GM12878 (cell line): Measurements from ENCODE around the gene EVI2B. TPM values are rescaled to one million over a fixed set of nuclear protein-coding genes. Genes with fewer than 3 reads are reported as not detected.

Experiments
- ATAC-seq: fragments of 200-7000 bp; cut with Tn5 transposase; 3 replicates; pipeline ENCODE4 v1.9.1; 2020; ENCODE audit warnings: mild to moderate bottlenecking, moderate library complexity
- BruUV-seq: library from RNA; stranded (reverse); fragments of 400-500 nt; replicated peaks from 2 replicates; lab custom pipeline; 2021; lab: Mats Ljungman, UMichigan
- CTCF ChIA-PET: fragments of 300-600 bp; sonication (Branson Sonifier 250); formaldehyde crosslinking; extraction: SDS; loops from one replicate; lab custom pipeline; 2021; ENCODE audit warnings: inconsistent platforms; lab: Yijun Ruan, JAX
- POLR2A ChIA-PET: fragments of 350-600 bp; formaldehyde crosslinking; extraction: SDS; loops from one replicate; lab custom pipeline; 2021; ENCODE audit warnings: inconsistent platforms; lab: Charles Lee
- RAD21 ChIA-PET: fragments of 300-600 bp; sonication (Branson Sonifier 250); formaldehyde crosslinking; loops from one replicate; lab custom pipeline; 2023; ENCODE audit warnings: antibody characterized with exemption; ENCODE audit not compliant: unreplicated experiment; lab: Charles Lee
- SMC1A ChIA-PET: fragments of 300-600 bp; sonication (Branson Sonifier 250); formaldehyde crosslinking; loops from one replicate; lab custom pipeline; 2023; ENCODE audit not compliant: unreplicated experiment, uncharacterized antibody; lab: Charles Lee
- DNase-seq: peaks from one replicate; pipeline ENCODE4 v3.0.0-alpha.2; 2011; ENCODE audit warnings: low read depth, low spot score
- FAIRE-seq: peaks from 3 replicates; lab custom pipeline; 2011; peaks lifted over from hg19 to GRCh38; lab: Jason Lieb, UNC
- H2AFZ ChIP-seq: 2 replicates; pipeline ENCODE4 v1.6.0; 2011; ENCODE audit warnings: low read depth, low read length, control low read depth; ENCODE audit not compliant: control insufficient read depth
- H3K27ac ChIP-seq: 2 replicates; pipeline ENCODE4 v1.5.1; 2011; ENCODE audit warnings: control low read depth; ENCODE audit not compliant: control insufficient read depth, insufficient read depth
- H3K27me3 ChIP-seq, 2 experiments: replicated peaks in 1 of 2; 2 replicates each; pipeline versions ENCODE4 v1.6.0 to v1.6.1; 2011; ENCODE audit warnings: low read length in 1 of 2; ENCODE audit not compliant: control insufficient read depth in 2 of 2, insufficient read depth in 2 of 2
- H3K36me3 ChIP-seq, 2 experiments: 2 replicates each; pipeline ENCODE4 v1.5.1; 2011; ENCODE audit warnings: low read length in 1 of 2; ENCODE audit not compliant: control insufficient read depth in 2 of 2, insufficient read depth in 2 of 2
- H3K4me1 ChIP-seq: 2 replicates; pipeline ENCODE4 v1.6.1; 2011; ENCODE audit warnings: mild to moderate bottlenecking, low read length, moderate library complexity, mixed read lengths; ENCODE audit not compliant: control insufficient read depth, insufficient read depth
- H3K4me2 ChIP-seq: 2 replicates; pipeline ENCODE4 v1.6.0; 2011; ENCODE audit warnings: control low read depth; ENCODE audit not compliant: control insufficient read depth, insufficient read depth
- H3K4me3 ChIP-seq: fragments of 200-600 bp; sonication (generic); 2 replicates; pipeline ENCODE4 v1.5.1; 2016
- H3K79me2 ChIP-seq: 2 replicates; pipeline ENCODE4 v1.6.0; 2011; ENCODE audit warnings: low read length; ENCODE audit not compliant: control insufficient read depth, insufficient read depth
- H3K9ac ChIP-seq: 2 replicates; pipeline ENCODE4 v1.8.0; 2011; ENCODE audit warnings: low read length, control low read depth, mixed read lengths; ENCODE audit not compliant: control insufficient read depth, insufficient read depth
- H3K9me3 ChIP-seq: replicated peaks from 3 replicates; pipeline ENCODE4 v1.5.1; 2011; ENCODE audit warnings: mild to moderate bottlenecking, low read length; ENCODE audit not compliant: control insufficient read depth, insufficient read depth
- H4K20me1 ChIP-seq: 2 replicates; pipeline ENCODE4 v1.6.0; 2011; ENCODE audit not compliant: control insufficient read depth, insufficient read depth
- BHLHE40 ChIP-seq, 2 experiments: fragments of 450-650 bp in 1 of 2; IDR thresholded peaks; 2 replicates each; pipeline ENCODE4 v1.6.1; 2011 to 2017; ENCODE audit warnings: low read depth in 2 of 2, borderline replicate concordance in 1 of 2, improper control_type of control experiment in 1 of 2, low read length in 1 of 2, mild to moderate bottlenecking in 1 of 2
- CREB1 ChIP-seq: IDR thresholded peaks from 2 replicates; pipeline ENCODE4 v1.6.1; 2012; ENCODE audit warnings: low read depth, mild to moderate bottlenecking, inconsistent platforms
- EGR1 ChIP-seq, 2 experiments: IDR thresholded peaks; 1 replicate in 1 of 2; 2 replicates in 1 of 2; pipeline ENCODE4 v1.6.1; 2011 to 2012; ENCODE audit warnings: low read depth in 2 of 2, low read length in 2 of 2, borderline replicate concordance in 1 of 2, mild to moderate bottlenecking in 1 of 2, moderate library complexity in 1 of 2
- KDM1A ChIP-seq: fragments of 200-600 bp; sonication (generic); IDR thresholded peaks from 2 replicates; pipeline ENCODE4 v1.6.1; 2016; ENCODE audit warnings: borderline replicate concordance
- MEF2A ChIP-seq: IDR thresholded peaks from 2 replicates; pipeline ENCODE4 v1.6.1; 2011; ENCODE audit warnings: low read depth, mild to moderate bottlenecking, low read length, moderate library complexity; ENCODE audit not compliant: insufficient read depth
- NFYA ChIP-seq: IDR thresholded peaks from 2 replicates; pipeline ENCODE4 v1.6.1; 2011; ENCODE audit warnings: low read depth, mild to moderate bottlenecking, low read length, improper control_type of control experiment, borderline replicate concordance
- NR2C1 ChIP-seq: fragments of 450-650 bp; IDR thresholded peaks from 2 replicates; pipeline ENCODE4 v1.6.1; 2017; ENCODE audit warnings: antibody characterized with exemption, mild to moderate bottlenecking, moderate library complexity
- NR2F1 ChIP-seq: fragments of 450-650 bp; conservative IDR thresholded peaks from 2 replicates; pipeline ENCODE4 v1.6.1; 2017; ENCODE audit warnings: mild to moderate bottlenecking
- ZNF384 ChIP-seq: IDR thresholded peaks from 2 replicates; pipeline ENCODE4 v1.6.1; 2012; ENCODE audit warnings: low read depth, mild to moderate bottlenecking, low read length, improper control_type of control experiment, borderline replicate concordance
- ZSCAN29 ChIP-seq: fragments of 450-650 bp; IDR thresholded peaks from 2 replicates; pipeline ENCODE4 v1.6.1; 2017; ENCODE audit warnings: mild to moderate bottlenecking, moderate library complexity
- WGBS: methylation state at CpG from one replicate; pipeline ENCODE4 v1.1.6; 2016; ENCODE audit warnings: low lambda C conversion rate; ENCODE audit not compliant: insufficient replicate concordance, insufficient coverage; ENCODE audit errors: missing lambda C conversion rate; 5-methylcytosine and 5-hydroxymethylcytosine counted together
- in situ Hi-C: fragments of 300-500 bp; cut with MboI; formaldehyde crosslinking; loops from 9 replicates; pipeline ENCODE4 v1.14.3; 2018; ENCODE audit warnings: mixed read lengths
- intact Hi-C: fragments of 100-400 bp; cut with micrococcal nuclease; formaldehyde crosslinking; loops from one replicate; pipeline ENCODE4 v1.14.2; 2022; ENCODE audit not compliant: unreplicated experiment
- polyA plus RNA-seq, 11 experiments: library from polyadenylated mRNA; depleted of rRNA in 4 of 11; unstranded in 6 of 11; stranded (reverse) in 5 of 11; fragments of >200 nt; fragmentation: Nextera tagmentation in 4 of 11; fragmentation: Illumina TruSeq in 1 of 11; extraction: Ambion mirVana in 4 of 11; extraction: Trizol in 1 of 11; gene quantifications; 1 replicate in 1 of 11; 2 replicates in 10 of 11; pipeline versions ENCODE4 v1.2.1 to v1.2.3, GENCODE V29; 2011 to 2016; ENCODE audit warnings: inconsistent platforms in 2 of 11, missing spikeins in 2 of 11, low read depth in 1 of 11
- total RNA-seq, 4 experiments: library from RNA; depleted of rRNA in 3 of 4; stranded (reverse); fragments of >200 nt in 3 of 4; fragmentation: Illumina TruSeq in 1 of 4; extraction: Trizol in 1 of 4; gene quantifications; 2 replicates each; pipeline versions ENCODE4 v1.2.1 to v1.2.3, GENCODE V29; 2013 to 2021
- TF ChIP-seq, protein P1 (sequence below): fragments of 150-350 bp; IDR thresholded peaks from 2 replicates; pipeline ENCODE4 v1.6.1; 2016; ENCODE audit warnings: low read depth, low read length
- TF ChIP-seq, protein P2 (sequence below): IDR thresholded peaks from 2 replicates; pipeline ENCODE4 v1.6.1; 2011; ENCODE audit warnings: mild to moderate bottlenecking, low read depth, low read length, moderate library complexity; ENCODE audit not compliant: insufficient replicate concordance
- TF ChIP-seq, protein P3 (sequence below): fragments of 450-650 bp; IDR thresholded peaks from 2 replicates; pipeline ENCODE4 v1.6.1; 2017; ENCODE audit warnings: borderline replicate concordance
- TF ChIP-seq, protein P4 (sequence below): fragments of 450-650 bp; IDR thresholded peaks from 2 replicates; pipeline ENCODE4 v1.6.1; 2017; ENCODE audit warnings: antibody characterized with exemption, mild to moderate bottlenecking, moderate library complexity

Gene EVI2B
- total and polyA plus RNA-seq, 10 of the 15 experiments (the other 5 are each of a cell fraction or from before 2014, with no cell fraction given), result 26.2 to 195 (median 52.0) TPM

DNA sequence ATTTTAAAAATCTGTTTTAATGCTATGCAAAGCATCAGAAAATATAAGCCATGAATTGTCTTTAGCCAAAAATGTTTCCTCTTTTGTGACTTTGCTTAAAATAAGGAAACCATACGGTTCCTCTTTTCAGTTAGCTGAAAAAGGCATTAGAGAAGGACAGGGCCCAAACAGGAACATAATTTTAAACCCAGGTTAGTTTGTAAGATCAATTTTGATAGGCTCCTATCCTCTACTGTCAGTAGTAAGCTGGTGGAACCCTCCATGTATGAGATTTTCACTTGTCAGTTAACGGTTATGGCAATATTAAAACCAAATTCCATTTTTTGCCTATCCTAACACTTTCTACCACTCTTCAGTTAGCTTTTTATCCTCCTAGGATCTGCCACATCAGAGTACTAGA lies 4.3 kb downstream of the EVI2B start:
- H3K27ac ChIP-seq, result peak overlapping the region; percentile 95
- H2AFZ ChIP-seq, result no peak overlapping the region
- ChIA-PET RAD21 (interaction anchor here (1.0 to 3.9 kb wide), 4 partner anchors 10 to 178 kb away, joined by 3 to 39 read pairs (median 21); no protein-coding TSS in a partner anchor), SMC1A (interaction anchor here (0.8 to 8.0 kb wide), 4 partner anchors 11 to 61 kb away, joined by 4 to 101 read pairs (median 48); partner anchors contain the start of gene EVI2A), POLR2A (interaction anchor here (1.5 to 2.8 kb wide), 3 partner anchors 10 to 183 kb away, joined by 5 to 30 read pairs (median 6); no protein-coding TSS in a partner anchor), CTCF (interaction anchor here (1.0 to 2.7 kb wide), 3 partner anchors 11 to 45 kb away, joined by 4 to 21 read pairs (median 6); partner anchors contain the start of gene EVI2A)
- ATAC-seq, result peak; percentile 60
- H3K27me3 ChIP-seq, result no peaks in the 10 kb centered on the region
- intact Hi-C loops, result loop anchor here (1.0 to 2.0 kb wide), 2 partner anchors 59 to 63 kb away; no protein-coding TSS in a partner anchor
- in situ Hi-C loops, result no loop called here
- peaks cover 19% of the 10 kb centered on the region for H3K4me1 ChIP-seq
- H4K20me1 ChIP-seq, result no peaks in the 10 kb centered on the region
- peak overlapping the region; percentile 93 for H3K9ac ChIP-seq
- DNase-seq, result peak; percentile 65
- peaks cover 4 to 20% of the 10 kb centered on the region in 2 experiments; a peak in 3 of 4 replicates for H3K36me3 ChIP-seq
- H3K9me3 ChIP-seq, result peaks cover 3% of the 10 kb centered on the region
- 0% methylated on average over 2 of the region's 2 CpGs for WGBS
- FAIRE-seq, result peak; percentile 81
- no TSS peak for BruUV-seq
- H3K4me3 ChIP-seq, result peak overlapping the region; percentile 69
- H3K79me2 ChIP-seq, result peaks cover 90% of the 10 kb centered on the region
- peak overlapping the region; percentile 97 for H3K4me2 ChIP-seq
- TF ChIP-seq, protein P1, sequence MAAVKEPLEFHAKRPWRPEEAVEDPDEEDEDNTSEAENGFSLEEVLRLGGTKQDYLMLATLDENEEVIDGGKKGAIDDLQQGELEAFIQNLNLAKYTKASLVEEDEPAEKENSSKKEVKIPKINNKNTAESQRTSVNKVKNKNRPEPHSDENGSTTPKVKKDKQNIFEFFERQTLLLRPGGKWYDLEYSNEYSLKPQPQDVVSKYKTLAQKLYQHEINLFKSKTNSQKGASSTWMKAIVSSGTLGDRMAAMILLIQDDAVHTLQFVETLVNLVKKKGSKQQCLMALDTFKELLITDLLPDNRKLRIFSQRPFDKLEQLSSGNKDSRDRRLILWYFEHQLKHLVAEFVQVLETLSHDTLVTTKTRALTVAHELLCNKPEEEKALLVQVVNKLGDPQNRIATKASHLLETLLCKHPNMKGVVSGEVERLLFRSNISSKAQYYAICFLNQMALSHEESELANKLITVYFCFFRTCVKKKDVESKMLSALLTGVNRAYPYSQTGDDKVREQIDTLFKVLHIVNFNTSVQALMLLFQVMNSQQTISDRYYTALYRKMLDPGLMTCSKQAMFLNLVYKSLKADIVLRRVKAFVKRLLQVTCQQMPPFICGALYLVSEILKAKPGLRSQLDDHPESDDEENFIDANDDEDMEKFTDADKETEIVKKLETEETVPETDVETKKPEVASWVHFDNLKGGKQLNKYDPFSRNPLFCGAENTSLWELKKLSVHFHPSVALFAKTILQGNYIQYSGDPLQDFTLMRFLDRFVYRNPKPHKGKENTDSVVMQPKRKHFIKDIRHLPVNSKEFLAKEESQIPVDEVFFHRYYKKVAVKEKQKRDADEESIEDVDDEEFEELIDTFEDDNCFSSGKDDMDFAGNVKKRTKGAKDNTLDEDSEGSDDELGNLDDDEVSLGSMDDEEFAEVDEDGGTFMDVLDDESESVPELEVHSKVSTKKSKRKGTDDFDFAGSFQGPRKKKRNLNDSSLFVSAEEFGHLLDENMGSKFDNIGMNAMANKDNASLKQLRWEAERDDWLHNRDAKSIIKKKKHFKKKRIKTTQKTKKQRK, result no peak
- TF ChIP-seq NFYA (no peak), MEF2A (0 out of 2 replicates have a peak, but pooled peaks have one; percentile 47), EGR1 (IDR thresholded peaks at IDR 0.05; ENCODE audit: borderline replicate concordance in 1 of 2, low read depth in 2 of 2, low read length in 2 of 2) (no peak), CREB1 (0 out of 2 replicates have a peak, but pooled peaks have one; percentile 9), BHLHE40 (IDR thresholded peaks at IDR 0.05; ENCODE audit: borderline replicate concordance in 1 of 2, low read depth in 2 of 2, low read length in 1 of 2) (no peak), NR2F1 (no peak), ZSCAN29 (no peak), ZNF384 (no peak), KDM1A (no peak), NR2C1 (no peak)
- TF ChIP-seq, protein P2, sequence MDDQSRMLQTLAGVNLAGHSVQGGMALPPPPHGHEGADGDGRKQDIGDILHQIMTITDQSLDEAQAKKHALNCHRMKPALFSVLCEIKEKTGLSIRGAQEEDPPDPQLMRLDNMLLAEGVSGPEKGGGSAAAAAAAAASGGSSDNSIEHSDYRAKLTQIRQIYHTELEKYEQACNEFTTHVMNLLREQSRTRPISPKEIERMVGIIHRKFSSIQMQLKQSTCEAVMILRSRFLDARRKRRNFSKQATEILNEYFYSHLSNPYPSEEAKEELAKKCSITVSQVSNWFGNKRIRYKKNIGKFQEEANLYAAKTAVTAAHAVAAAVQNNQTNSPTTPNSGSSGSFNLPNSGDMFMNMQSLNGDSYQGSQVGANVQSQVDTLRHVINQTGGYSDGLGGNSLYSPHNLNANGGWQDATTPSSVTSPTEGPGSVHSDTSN, result no peak
- TF ChIP-seq, protein P3, sequence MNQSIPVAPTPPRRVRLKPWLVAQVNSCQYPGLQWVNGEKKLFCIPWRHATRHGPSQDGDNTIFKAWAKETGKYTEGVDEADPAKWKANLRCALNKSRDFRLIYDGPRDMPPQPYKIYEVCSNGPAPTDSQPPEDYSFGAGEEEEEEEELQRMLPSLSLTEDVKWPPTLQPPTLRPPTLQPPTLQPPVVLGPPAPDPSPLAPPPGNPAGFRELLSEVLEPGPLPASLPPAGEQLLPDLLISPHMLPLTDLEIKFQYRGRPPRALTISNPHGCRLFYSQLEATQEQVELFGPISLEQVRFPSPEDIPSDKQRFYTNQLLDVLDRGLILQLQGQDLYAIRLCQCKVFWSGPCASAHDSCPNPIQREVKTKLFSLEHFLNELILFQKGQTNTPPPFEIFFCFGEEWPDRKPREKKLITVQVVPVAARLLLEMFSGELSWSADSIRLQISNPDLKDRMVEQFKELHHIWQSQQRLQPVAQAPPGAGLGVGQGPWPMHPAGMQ, result no peak
- TF ChIP-seq, protein P4, sequence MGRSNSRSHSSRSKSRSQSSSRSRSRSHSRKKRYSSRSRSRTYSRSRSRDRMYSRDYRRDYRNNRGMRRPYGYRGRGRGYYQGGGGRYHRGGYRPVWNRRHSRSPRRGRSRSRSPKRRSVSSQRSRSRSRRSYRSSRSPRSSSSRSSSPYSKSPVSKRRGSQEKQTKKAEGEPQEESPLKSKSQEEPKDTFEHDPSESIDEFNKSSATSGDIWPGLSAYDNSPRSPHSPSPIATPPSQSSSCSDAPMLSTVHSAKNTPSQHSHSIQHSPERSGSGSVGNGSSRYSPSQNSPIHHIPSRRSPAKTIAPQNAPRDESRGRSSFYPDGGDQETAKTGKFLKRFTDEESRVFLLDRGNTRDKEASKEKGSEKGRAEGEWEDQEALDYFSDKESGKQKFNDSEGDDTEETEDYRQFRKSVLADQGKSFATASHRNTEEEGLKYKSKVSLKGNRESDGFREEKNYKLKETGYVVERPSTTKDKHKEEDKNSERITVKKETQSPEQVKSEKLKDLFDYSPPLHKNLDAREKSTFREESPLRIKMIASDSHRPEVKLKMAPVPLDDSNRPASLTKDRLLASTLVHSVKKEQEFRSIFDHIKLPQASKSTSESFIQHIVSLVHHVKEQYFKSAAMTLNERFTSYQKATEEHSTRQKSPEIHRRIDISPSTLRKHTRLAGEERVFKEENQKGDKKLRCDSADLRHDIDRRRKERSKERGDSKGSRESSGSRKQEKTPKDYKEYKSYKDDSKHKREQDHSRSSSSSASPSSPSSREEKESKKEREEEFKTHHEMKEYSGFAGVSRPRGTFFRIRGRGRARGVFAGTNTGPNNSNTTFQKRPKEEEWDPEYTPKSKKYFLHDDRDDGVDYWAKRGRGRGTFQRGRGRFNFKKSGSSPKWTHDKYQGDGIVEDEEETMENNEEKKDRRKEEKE, result no peak
